ENCODE measurements around the gene KIF19. TPM values are rescaled to one million over a fixed set of nuclear protein-coding genes. Genes with fewer than 3 reads are reported as not detected.

The KIF19 gene
- total and polyA plus RNA-seq, 2 donors (not counting 1 experiment from before 2014, with no cell fraction given): not detected

DNA sequence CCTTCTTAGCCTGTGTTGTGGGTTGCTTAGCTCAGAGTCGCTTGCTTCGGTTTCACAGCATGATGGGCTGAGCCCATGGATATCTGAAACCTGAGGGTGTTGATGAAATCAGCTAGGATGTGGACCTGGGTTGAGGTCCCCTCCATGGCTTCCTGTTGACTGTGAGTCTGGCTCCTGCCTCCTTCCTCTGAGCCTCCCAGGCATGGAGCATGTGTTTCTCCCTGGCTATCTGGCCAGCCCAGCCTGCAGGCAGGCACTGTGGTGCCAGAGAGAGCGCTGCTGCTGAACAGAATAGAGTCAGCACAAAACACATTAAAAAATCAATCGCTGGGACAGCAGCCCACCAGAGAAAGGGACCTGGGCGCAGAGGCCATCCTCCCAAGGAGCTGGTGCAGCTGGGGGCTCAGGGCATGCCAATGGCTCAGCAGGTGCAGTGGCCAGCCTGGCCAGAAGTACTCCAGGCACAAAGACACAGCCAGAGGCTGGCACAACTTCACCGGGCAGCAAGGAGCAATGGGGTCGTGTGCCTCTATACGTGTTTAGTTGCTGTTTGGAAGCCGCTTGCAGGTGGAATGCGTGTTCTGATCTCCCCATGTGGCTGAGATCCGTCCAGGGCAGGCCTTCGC, 77.6 kb downstream of the KIF19 start:
- H3K27ac ChIP-seq (ENCODE audit: low read length in 2 of 2): no peak overlapping the region
- no peak overlapping the region for H3K27ac Mint-ChIP-seq
- intact Hi-C loops (cut with micrococcal nuclease): no loop called here
- no peaks in the 10 kb centered on the region for H3K36me3 ChIP-seq (replicated peaks in 1 of 2; ENCODE audit: control extremely low read depth in 1 of 2, control insufficient read depth in 1 of 2, extremely low read depth in 1 of 2, insufficient read depth in 2 of 2, low read length in 1 of 2)
- TF ChIP-seq CTCF (IDR thresholded peaks at IDR 0.05) (no peak), EZH2 (IDR thresholded peaks at IDR 0.05; ENCODE audit: borderline replicate concordance, insufficient read depth, low read depth, low read length, poor library complexity, severe bottlenecking) (no peak)
- 78% methylated on average over 12 of the region's 12 CpGs for WGBS (ENCODE audit: insufficient coverage)
- no peaks in the 10 kb centered on the region for H3K9me3 Mint-ChIP-seq (ENCODE audit: insufficient read depth)
- CTCF ChIA-PET: interaction anchor here (0.7 kb wide), 1 partner anchor 24 kb away, joined by 5 read pairs; no protein-coding TSS in a partner anchor
- POLR2A ChIA-PET: interaction anchor here (0.7 kb wide), 1 partner anchor 219 kb away, joined by 3 read pairs; no protein-coding TSS in a partner anchor
- H3K27me3 Mint-ChIP-seq: peaks cover 14% of the 10 kb centered on the region
- no peak overlapping the region for H3K9ac ChIP-seq (ENCODE audit: low read length)
- no peaks in the 10 kb centered on the region for H3K4me1 Mint-ChIP-seq
- DNase-seq (no peak), ATAC-seq (ENCODE audit: low read depth) (no peak)
- no peaks in the 10 kb centered on the region for H3K79me2 ChIP-seq (ENCODE audit: control insufficient read depth, insufficient read depth, low read length)
- H3K4me2 ChIP-seq (replicated peaks; ENCODE audit: low read depth, low read length, poor library complexity, severe bottlenecking): no peak overlapping the region
- no peaks in the 10 kb centered on the region for H3K27me3 ChIP-seq (replicated peaks in 1 of 4; ENCODE audit: control extremely low read depth in 1 of 4, control insufficient read depth in 3 of 4, insufficient read depth in 4 of 4, low read length in 3 of 4)
- H4K20me1 ChIP-seq (ENCODE audit: control insufficient read depth, insufficient read depth, low read length, poor library complexity, severe bottlenecking): no peaks in the 10 kb centered on the region
- no peaks in the 10 kb centered on the region for H3K9me3 ChIP-seq (ENCODE audit: control extremely low read depth in 1 of 3, control insufficient read depth in 2 of 3, insufficient read depth in 1 of 3, low read length in 2 of 3)
- H2AFZ ChIP-seq (ENCODE audit: insufficient read depth, low read depth, low read length, poor library complexity, severe bottlenecking): no peak overlapping the region
- no peak overlapping the region for H3K4me3 ChIP-seq (ENCODE audit: control extremely low read depth in 1 of 5, extremely low read depth in 1 of 5, insufficient read depth in 1 of 5, low read depth in 2 of 5, low read length in 4 of 5)
- no peak overlapping the region for H3K4me3 Mint-ChIP-seq
- no peaks in the 10 kb centered on the region for H3K4me1 ChIP-seq (ENCODE audit: control insufficient read depth in 2 of 2, insufficient read depth in 2 of 2, low read length in 2 of 2)

GRCh38 chr17:74404218-74404617, 78.2 kb downstream of the KIF19 start:
- Histone ChIP-seq H3K4me2 (replicated peaks; ENCODE audit: low read depth, low read length, poor library complexity, severe bottlenecking) (no peak overlapping the region), H3K9me3 (ENCODE audit: control extremely low read depth in 1 of 3, control insufficient read depth in 2 of 3, insufficient read depth in 1 of 3, low read length in 2 of 3) (no peaks in the 10 kb centered on the region), H3K9ac (ENCODE audit: low read length) (no peak overlapping the region), H3K4me3 (ENCODE audit: control extremely low read depth in 1 of 5, extremely low read depth in 1 of 5, insufficient read depth in 1 of 5, low read depth in 2 of 5, low read length in 4 of 5) (no peak overlapping the region), H3K27me3 (replicated peaks in 1 of 4; ENCODE audit: control extremely low read depth in 1 of 4, control insufficient read depth in 3 of 4, insufficient read depth in 4 of 4, low read length in 3 of 4) (no peaks in the 10 kb centered on the region), H3K36me3 (replicated peaks in 1 of 2; ENCODE audit: control extremely low read depth in 1 of 2, control insufficient read depth in 1 of 2, extremely low read depth in 1 of 2, insufficient read depth in 2 of 2, low read length in 1 of 2) (no peaks in the 10 kb centered on the region), H3K4me1 (ENCODE audit: control insufficient read depth in 2 of 2, insufficient read depth in 2 of 2, low read length in 2 of 2) (no peaks in the 10 kb centered on the region), H3K79me2 (ENCODE audit: control insufficient read depth, insufficient read depth, low read length) (no peaks in the 10 kb centered on the region), H3K27ac (ENCODE audit: low read length in 2 of 2) (no peak overlapping the region), H2AFZ (ENCODE audit: insufficient read depth, low read depth, low read length, poor library complexity, severe bottlenecking) (no peak overlapping the region), H4K20me1 (ENCODE audit: control insufficient read depth, insufficient read depth, low read length, poor library complexity, severe bottlenecking) (no peaks in the 10 kb centered on the region)
- CTCF ChIA-PET: no interaction called here
- Mint-ChIP-seq H3K27me3 (peaks cover 12% of the 10 kb centered on the region), H3K9me3 (ENCODE audit: insufficient read depth) (no peaks in the 10 kb centered on the region), H3K4me1 (no peaks in the 10 kb centered on the region), H3K27ac (no peak overlapping the region), H3K4me3 (no peak overlapping the region)
- POLR2A ChIA-PET: no interaction called here
- intact Hi-C loops (cut with micrococcal nuclease): no loop called here
- no peak for DNase-seq
- WGBS (ENCODE audit: insufficient coverage): 96% methylated on average over 4 of the region's 7 CpGs
- no peak for ATAC-seq (ENCODE audit: low read depth)
- TF ChIP-seq EZH2 (IDR thresholded peaks at IDR 0.05; ENCODE audit: borderline replicate concordance, insufficient read depth, low read depth, low read length, poor library complexity, severe bottlenecking): no peak
- no peak for TF ChIP-seq CTCF (IDR thresholded peaks at IDR 0.05)

Data from B cell (primary cell).